HG02884 (cell line): Measurements from ENCODE around the gene UBE3B.

Source experiments
- ATAC-seq: cut with Tn5 transposase; IDR thresholded peaks from one replicate; pipeline ENCODE4 v1.9.1; 2021; ENCODE audit warnings: mild to moderate bottlenecking, moderate library complexity; ENCODE audit not compliant: unreplicated experiment

UBE3B gene

GRCh38 chr12:109567967-109568366 is 90.5 kb downstream of the UBE3B start:
- no peak for ATAC-seq

- ATAC-seq: no peak
Measured at GRCh38 chr12:109568486-109568885, 91.1 kb downstream of the UBE3B start.

GRCh38 chr12:109571773-109572505 is 94.5 kb downstream of the UBE3B start:
- ATAC-seq: no peak

- no peak for ATAC-seq
Measured at GRCh38 chr12:109572506-109572845, 95.0 kb downstream of the UBE3B start.

- ATAC-seq: peak; percentile 92
Measured at GRCh38 chr12:109573029-109573913, 95.8 kb downstream of the UBE3B start, which contains the start of the genes MMAB and MVK. Gene MMAB (minus strand): TSS chr12:109573504. CDS start chr12:109573480, 24 bp downstream. Gene MVK (plus strand): TSS chr12:109573794. CDS start chr12:109574823, 1,029 bp downstream.

- peak; percentile 1 for ATAC-seq
Measured at GRCh38 chr12:109573914-109574244, 96.4 kb downstream of the UBE3B start.

DNA sequence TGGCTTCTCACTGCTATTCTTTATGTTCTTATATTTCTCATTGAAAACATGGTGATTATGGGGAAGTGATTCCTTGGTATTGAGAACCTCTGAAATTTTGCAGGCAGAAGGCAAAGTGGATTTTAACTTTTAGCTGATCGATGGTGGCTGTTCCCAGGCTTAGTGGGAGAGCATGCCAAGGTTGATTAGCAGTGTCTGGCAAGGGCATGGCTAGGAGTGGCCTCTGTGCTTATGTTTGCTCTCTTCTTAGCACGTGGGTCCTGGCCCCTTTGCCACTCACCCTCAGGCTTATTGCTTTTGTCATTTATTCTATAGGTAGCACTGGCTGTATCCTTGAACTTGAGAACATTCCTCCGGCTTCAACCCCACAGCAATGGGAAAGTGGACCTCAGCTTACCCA is 98.2 kb downstream of the UBE3B start:
- ATAC-seq: no peak

- ATAC-seq: no peak
Measured at GRCh38 chr12:109577311-109577710, 99.9 kb downstream of the UBE3B start.

DNA sequence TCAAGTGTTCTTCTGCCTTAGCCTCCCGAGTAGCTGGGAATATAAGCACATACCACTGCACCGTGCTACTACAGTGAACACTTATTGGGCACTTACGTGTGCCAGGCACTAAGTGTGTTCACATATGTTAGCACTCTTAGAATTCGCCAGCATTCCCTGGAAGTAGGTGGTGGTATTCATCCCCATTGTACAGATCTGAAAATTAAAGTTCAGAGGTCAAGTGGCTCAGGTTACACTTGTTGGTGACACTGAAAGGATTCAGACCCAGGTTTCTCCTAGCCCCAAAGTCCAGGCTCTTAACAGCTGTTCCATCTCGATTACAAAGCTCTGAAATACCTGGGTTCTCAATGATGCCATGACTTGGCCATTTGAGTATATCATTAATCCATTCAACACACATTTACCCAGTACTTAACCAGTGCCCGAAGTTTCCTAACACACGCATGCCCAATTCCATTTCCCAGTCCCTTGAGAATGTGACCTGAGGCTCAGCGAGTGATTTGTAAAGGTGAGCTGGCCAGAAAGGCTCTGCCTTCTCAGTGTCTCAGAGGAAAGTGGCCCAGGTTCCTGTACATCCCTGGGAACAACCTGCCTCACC is 101.0 kb downstream of the UBE3B start:
- ATAC-seq: no peak

DNA sequence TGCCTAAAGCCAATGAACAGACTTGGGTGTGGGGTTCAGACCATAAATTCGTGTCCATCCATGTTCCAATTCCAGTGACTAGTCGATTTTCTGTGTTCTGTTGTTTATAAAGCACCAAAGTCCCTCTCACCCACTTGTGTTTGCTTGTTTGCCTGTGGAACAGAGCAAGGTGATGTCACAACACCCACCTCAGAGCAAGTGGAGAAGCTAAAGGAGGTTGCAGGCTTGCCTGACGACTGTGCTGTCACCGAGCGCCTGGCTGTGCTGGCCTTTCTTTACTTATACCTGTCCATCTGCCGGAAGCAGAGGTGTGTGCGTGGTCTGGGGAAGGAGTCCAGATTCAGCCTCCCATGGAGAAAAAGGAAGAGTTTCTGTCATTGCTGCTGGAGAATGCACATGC is 102.2 kb downstream of the UBE3B start:
- no peak for ATAC-seq

DNA sequence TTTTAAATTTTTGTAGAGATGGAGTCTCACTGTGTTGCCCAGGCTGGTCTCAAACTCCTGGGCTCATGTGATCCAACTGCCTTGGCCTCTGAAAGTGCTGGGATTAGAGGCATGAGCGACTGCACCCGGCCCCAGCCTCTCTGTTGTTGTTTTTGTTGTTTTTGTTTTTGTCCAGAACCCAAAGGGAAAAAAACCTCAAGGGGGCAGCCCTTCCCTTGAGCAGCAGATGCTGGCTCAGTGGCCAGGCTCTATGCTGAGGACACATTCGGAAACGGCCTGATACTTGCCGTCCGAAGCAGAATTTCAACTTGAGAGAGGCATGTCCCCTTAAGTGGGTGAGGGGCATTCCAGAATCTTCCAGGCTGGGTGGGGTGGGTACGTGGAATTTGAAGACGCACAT is 102.8 kb downstream of the UBE3B start:
- ATAC-seq: no peak

- ATAC-seq: no peak
Measured at GRCh38 chr12:109580684-109581333, 103.4 kb downstream of the UBE3B start.

DNA sequence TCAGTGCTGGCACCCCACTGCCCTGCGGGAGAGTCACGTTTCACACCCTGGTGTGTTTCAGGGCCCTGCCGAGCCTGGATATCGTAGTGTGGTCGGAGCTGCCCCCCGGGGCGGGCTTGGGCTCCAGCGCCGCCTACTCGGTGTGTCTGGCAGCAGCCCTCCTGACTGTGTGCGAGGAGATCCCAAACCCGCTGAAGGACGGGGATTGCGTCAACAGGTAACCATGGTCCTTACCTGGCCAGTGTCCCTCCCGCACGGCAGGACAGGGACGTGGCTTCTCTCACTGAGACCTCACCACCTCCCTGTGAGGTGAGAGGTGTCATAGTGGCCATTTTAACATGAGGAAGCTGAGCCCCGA is 103.9 kb downstream of the UBE3B start:
- ATAC-seq: no peak

DNA sequence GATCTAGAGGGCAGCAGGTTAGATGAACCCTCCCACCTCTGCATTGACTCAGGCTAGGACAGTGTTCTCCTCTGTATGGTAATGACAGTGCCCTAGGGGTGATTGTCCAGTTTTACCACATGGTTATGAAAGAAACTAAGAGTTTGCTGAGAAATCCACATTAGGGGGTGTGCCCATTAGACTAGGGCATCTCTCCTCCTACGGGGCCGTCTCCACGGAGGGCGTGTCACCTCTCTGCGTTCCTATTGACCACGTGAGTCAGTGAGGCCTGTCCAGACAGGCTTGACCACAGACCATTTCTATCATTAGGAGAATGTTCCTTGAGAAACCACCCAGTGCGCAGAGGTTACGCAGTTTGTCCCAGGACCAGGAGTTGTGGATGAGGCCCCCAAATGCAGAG is 104.4 kb downstream of the UBE3B start:
- ATAC-seq: no peak

GRCh38 chr12:109582636-109583035 is 105.2 kb downstream of the UBE3B start:
- no peak for ATAC-seq

DNA sequence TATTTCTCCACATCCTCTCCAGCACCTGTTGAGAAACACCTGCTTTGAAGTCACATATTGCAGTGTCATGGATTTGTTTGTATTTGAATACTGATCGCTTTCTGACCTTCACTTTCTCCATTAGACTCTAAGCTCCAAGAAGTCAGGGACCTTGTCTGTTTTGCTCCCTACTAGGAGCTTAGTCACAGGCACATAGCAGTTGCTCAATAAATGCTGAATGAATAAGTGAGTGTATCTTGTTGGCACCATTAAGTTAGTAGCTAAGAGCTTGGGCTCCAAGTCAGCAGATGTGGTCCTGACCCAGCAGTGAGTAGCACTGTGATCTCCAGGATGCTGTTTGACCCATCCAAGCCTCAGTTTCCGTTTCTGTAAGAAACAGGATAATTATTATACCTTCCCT is 106.3 kb downstream of the UBE3B start:
- ATAC-seq: no peak
